Panc1 (cell line): ENCODE measurements around the gene AFF3. TPM values are rescaled to one million over a fixed set of nuclear protein-coding genes. Genes with fewer than 3 reads are reported as not detected.

Source experiments
- ATAC-seq: fragments of 200-7000 bp; cut with Tn5 transposase; 2 replicates; pipeline ENCODE4 v1.9.1; 2020; ENCODE audit warnings: mild to moderate bottlenecking, moderate library complexity
- BruUV-seq: library from RNA; stranded (reverse); fragments of 400-500 nt; replicated peaks from 2 replicates; lab custom pipeline; 2021; lab: Mats Ljungman, UMichigan
- CTCF ChIA-PET: fragments of 300-600 bp; sonication (Branson Sonifier 250); formaldehyde crosslinking; loops from one replicate; lab custom pipeline; 2022; ENCODE audit warnings: antibody characterized with exemption; lab: Charles Lee
- POLR2A ChIA-PET: fragments of 300-600 bp; sonication (Branson Sonifier 250); formaldehyde crosslinking; loops from one replicate; lab custom pipeline; 2022; ENCODE audit warnings: antibody characterized with exemption; lab: Charles Lee
- DNase-seq: peaks from one replicate; pipeline ENCODE4 v3.0.0-alpha.2; 2010; ENCODE audit warnings: low read depth, low spot score
- H3K27ac ChIP-seq: 2 replicates; pipeline ENCODE4 v1.5.1; 2011; ENCODE audit warnings: mild to moderate bottlenecking, low read length, inconsistent platforms
- H3K27me3 ChIP-seq: fragments of 200-500 bp; sonication (Bioruptor generic); 2 replicates; pipeline ENCODE4 v1.6.0; 2014; ENCODE audit warnings: low read length, inconsistent platforms; ENCODE audit not compliant: control insufficient read depth, insufficient read depth
- H3K36me3 ChIP-seq: fragments of 200-500 bp; sonication (Bioruptor generic); 2 replicates; pipeline ENCODE4 v1.5.1; 2014; ENCODE audit warnings: inconsistent platforms, mild to moderate bottlenecking, low read length, moderate library complexity; ENCODE audit not compliant: control insufficient read depth, insufficient read depth
- H3K4me1 ChIP-seq: 2 replicates; pipeline ENCODE4 v1.5.1; 2011; ENCODE audit warnings: inconsistent platforms, mild to moderate bottlenecking, low read length, moderate library complexity; ENCODE audit not compliant: control insufficient read depth, insufficient read depth
- H3K4me3 ChIP-seq, 2 experiments: 2 replicates each; pipeline ENCODE4 v1.5.1; 2011 to 2012; ENCODE audit warnings: low read depth in 2 of 2, low read length in 2 of 2, mild to moderate bottlenecking in 2 of 2, inconsistent platforms in 1 of 2, moderate library complexity in 1 of 2
- H3K9me3 ChIP-seq: fragments of 200-500 bp; sonication (Bioruptor generic); 2 replicates; pipeline ENCODE4 v1.5.1; 2014; ENCODE audit warnings: low read depth, mild to moderate bottlenecking, inconsistent platforms, low read length, moderate library complexity; ENCODE audit not compliant: control insufficient read depth, insufficient read depth
- POLR2AphosphoS5 ChIP-seq: IDR thresholded peaks from 2 replicates; pipeline ENCODE4 v1.6.1; 2012; ENCODE audit warnings: mild to moderate bottlenecking, low read depth, low read length, moderate library complexity
- SIN3A ChIP-seq: IDR thresholded peaks from 2 replicates; pipeline ENCODE4 v1.6.1; 2012; ENCODE audit warnings: low read depth, mild to moderate bottlenecking, low read length, moderate library complexity, borderline replicate concordance; ENCODE audit not compliant: insufficient read depth
- TCF7L2 ChIP-seq: IDR thresholded peaks from 2 replicates; pipeline ENCODE4 v1.6.1; 2011; ENCODE audit warnings: mild to moderate bottlenecking, low read depth, low read length, inconsistent platforms
- in situ Hi-C: cut with HindIII; loops from 2 replicates; pipeline ENCODE4 v1.10.0; 2016; ENCODE audit warnings: low sequenced_read_pairs, low pct_unique_long_range_greater_than_20kb
- intact Hi-C: fragments of 100-400 bp; cut with micrococcal nuclease; formaldehyde crosslinking; loops from one replicate; pipeline ENCODE4 v1.10.0; 2022; ENCODE audit not compliant: unreplicated experiment
- total RNA-seq: library from RNA; stranded (reverse); gene quantifications from one replicate; pipeline ENCODE4 v1.2.1, GENCODE V29; 2021; ENCODE audit not compliant: unreplicated experiment
- TF ChIP-seq, protein P1 (sequence below): fragments of 450-650 bp; IDR thresholded peaks from 2 replicates; pipeline ENCODE4 v1.5.1; 2017; ENCODE audit warnings: mild to moderate bottlenecking
- TF ChIP-seq, protein P2 (sequence below), 2 experiments: IDR thresholded peaks; 2 replicates each; pipeline ENCODE4 v1.6.1; 2011 to 2012; ENCODE audit warnings: low read depth in 2 of 2, control low read depth in 1 of 2, low read length in 1 of 2, mild to moderate bottlenecking in 1 of 2, moderate library complexity in 1 of 2; ENCODE audit not compliant: insufficient read depth in 1 of 2

AFF3 gene
- total RNA-seq, 1 experiment from 2014 or later: 2.2 TPM

DNA sequence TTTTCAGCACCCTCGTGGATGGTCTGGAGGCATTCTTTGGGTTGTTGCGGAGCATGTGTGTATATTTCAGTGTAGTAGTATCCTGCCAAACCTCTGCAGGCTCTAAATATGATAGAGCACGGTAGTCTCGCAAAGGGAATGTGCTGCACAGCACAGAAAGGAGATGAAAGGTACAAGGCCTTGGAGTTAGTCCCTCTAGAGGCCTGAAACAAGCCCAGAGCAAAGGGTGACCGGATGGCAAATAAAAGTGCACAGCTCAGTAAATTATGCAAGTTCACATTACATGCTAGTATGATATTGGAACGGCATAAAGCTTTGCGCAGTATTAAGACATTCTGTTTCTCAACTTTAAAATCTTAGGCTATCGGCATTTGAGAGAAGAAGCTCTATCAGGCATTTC, 358.1 kb downstream of the AFF3 start:
- no peak for ATAC-seq
- H3K27ac ChIP-seq: no peak overlapping the region
- no peak overlapping the region for H3K4me3 ChIP-seq
- DNase-seq: no peak
- no peak for TF ChIP-seq TCF7L2
- no peak for TF ChIP-seq SIN3A
- TF ChIP-seq, protein P1, sequence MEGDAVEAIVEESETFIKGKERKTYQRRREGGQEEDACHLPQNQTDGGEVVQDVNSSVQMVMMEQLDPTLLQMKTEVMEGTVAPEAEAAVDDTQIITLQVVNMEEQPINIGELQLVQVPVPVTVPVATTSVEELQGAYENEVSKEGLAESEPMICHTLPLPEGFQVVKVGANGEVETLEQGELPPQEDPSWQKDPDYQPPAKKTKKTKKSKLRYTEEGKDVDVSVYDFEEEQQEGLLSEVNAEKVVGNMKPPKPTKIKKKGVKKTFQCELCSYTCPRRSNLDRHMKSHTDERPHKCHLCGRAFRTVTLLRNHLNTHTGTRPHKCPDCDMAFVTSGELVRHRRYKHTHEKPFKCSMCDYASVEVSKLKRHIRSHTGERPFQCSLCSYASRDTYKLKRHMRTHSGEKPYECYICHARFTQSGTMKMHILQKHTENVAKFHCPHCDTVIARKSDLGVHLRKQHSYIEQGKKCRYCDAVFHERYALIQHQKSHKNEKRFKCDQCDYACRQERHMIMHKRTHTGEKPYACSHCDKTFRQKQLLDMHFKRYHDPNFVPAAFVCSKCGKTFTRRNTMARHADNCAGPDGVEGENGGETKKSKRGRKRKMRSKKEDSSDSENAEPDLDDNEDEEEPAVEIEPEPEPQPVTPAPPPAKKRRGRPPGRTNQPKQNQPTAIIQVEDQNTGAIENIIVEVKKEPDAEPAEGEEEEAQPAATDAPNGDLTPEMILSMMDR: no peak
- H3K4me1 ChIP-seq: no peaks in the 10 kb centered on the region
- in situ Hi-C loops: no loop called here
- CTCF ChIA-PET: no interaction called here
- H3K27me3 ChIP-seq: peaks cover 3% of the 10 kb centered on the region
- intact Hi-C loops: no loop called here
- no peaks in the 10 kb centered on the region for H3K9me3 ChIP-seq
- H3K36me3 ChIP-seq: no peaks in the 10 kb centered on the region
- no TSS peak for BruUV-seq
- POLR2A ChIA-PET: no interaction called here

DNA sequence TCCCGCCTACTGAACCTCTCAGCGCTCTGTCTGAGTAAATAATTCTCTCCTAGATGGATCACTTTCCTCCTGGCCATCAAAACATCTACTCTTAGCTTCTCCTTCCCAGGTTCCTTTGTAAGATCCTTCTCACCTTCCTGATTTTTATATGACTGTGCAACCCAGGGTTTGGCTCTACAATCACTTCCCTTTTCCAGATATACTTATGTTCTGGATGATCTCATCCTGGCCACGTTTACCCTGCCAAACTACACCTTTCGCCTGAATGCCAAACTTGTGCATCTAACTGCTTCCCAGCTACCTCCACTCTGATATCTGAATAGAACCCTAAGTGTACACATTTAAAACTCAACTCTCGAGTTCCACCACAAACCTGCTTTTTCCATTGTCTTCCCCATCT, 362.1 kb downstream of the AFF3 start:
- Histone ChIP-seq H3K4me1 (no peaks in the 10 kb centered on the region), H3K27me3 (peaks cover 3% of the 10 kb centered on the region), H3K36me3 (no peaks in the 10 kb centered on the region), H3K4me3 (no peak overlapping the region), H3K9me3 (no peaks in the 10 kb centered on the region), H3K27ac (no peak overlapping the region)
- DNase-seq: no peak
- intact Hi-C loops: no loop called here
- no TSS peak for BruUV-seq
- no peak for ATAC-seq
- ChIA-PET POLR2A (no interaction called here), CTCF (no interaction called here)
- in situ Hi-C loops: no loop called here
- TF ChIP-seq, protein P2, sequence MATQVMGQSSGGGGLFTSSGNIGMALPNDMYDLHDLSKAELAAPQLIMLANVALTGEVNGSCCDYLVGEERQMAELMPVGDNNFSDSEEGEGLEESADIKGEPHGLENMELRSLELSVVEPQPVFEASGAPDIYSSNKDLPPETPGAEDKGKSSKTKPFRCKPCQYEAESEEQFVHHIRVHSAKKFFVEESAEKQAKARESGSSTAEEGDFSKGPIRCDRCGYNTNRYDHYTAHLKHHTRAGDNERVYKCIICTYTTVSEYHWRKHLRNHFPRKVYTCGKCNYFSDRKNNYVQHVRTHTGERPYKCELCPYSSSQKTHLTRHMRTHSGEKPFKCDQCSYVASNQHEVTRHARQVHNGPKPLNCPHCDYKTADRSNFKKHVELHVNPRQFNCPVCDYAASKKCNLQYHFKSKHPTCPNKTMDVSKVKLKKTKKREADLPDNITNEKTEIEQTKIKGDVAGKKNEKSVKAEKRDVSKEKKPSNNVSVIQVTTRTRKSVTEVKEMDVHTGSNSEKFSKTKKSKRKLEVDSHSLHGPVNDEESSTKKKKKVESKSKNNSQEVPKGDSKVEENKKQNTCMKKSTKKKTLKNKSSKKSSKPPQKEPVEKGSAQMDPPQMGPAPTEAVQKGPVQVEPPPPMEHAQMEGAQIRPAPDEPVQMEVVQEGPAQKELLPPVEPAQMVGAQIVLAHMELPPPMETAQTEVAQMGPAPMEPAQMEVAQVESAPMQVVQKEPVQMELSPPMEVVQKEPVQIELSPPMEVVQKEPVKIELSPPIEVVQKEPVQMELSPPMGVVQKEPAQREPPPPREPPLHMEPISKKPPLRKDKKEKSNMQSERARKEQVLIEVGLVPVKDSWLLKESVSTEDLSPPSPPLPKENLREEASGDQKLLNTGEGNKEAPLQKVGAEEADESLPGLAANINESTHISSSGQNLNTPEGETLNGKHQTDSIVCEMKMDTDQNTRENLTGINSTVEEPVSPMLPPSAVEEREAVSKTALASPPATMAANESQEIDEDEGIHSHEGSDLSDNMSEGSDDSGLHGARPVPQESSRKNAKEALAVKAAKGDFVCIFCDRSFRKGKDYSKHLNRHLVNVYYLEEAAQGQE (IDR thresholded peaks at IDR 0.05; ENCODE audit: insufficient read depth in 1 of 2, low read depth in 2 of 2, low read length in 1 of 2): no peak
- TF ChIP-seq TCF7L2 (no peak), SIN3A (no peak), POLR2AphosphoS5 (no peak)
- TF ChIP-seq, protein P1: no peak
